Muscle layer of duodenum (tissue), 2 donors: Measurements from ENCODE around the gene NBPF1.
"Not testable (repeated sequence)": the region's sequence is repeated elsewhere in the genome, so short reads cannot be mapped to it uniquely, and the experiment has no call there.

Experiments used
- H3K27ac ChIP-seq: one replicate; pipeline ENCODE4 v1.7.0; 2013; ENCODE audit warnings: mild to moderate bottlenecking, low read length
- H3K27me3 ChIP-seq: one replicate; pipeline ENCODE4 v1.7.0; 2013; ENCODE audit warnings: low read depth, mild to moderate bottlenecking, control low read depth, low read length
- H3K36me3 ChIP-seq, 2 donors: one replicate each; pipeline ENCODE4 v1.7.0; 2013; ENCODE audit warnings: low read length in 2 of 2, control low read depth in 1 of 2, mild to moderate bottlenecking in 1 of 2; ENCODE audit not compliant: insufficient read depth in 2 of 2, control insufficient read depth in 1 of 2
- H3K4me1 ChIP-seq, 2 donors: one replicate each; pipeline ENCODE4 v1.7.0; 2013; ENCODE audit warnings: low read length in 2 of 2, mild to moderate bottlenecking in 2 of 2, control low read depth in 1 of 2, moderate library complexity in 1 of 2; ENCODE audit not compliant: insufficient read depth in 2 of 2, control insufficient read depth in 1 of 2
- H3K4me3 ChIP-seq, 2 donors: one replicate each; pipeline ENCODE4 v1.7.0; 2013; ENCODE audit warnings: low read length in 2 of 2, low read depth in 1 of 2, mild to moderate bottlenecking in 1 of 2
- H3K9me3 ChIP-seq, 2 donors: one replicate each; pipeline ENCODE4 v1.7.0; 2013; ENCODE audit warnings: low read length in 2 of 2, control low read depth in 1 of 2, mild to moderate bottlenecking in 1 of 2; ENCODE audit not compliant: control insufficient read depth in 1 of 2
- donor health status: healthy.

The NBPF1 gene

GRCh38 chr1:16521679-16522078 lies 91.7 kb downstream of the NBPF1 start:
- H3K27ac ChIP-seq, H3K4me3 ChIP-seq, H3K4me1 ChIP-seq, H3K9me3 ChIP-seq, H3K36me3 ChIP-seq, H3K27me3 ChIP-seq: not testable (repeated sequence)

GRCh38 chr1:16521288-16521583 lies 92.1 kb downstream of the NBPF1 start:
- Histone ChIP-seq H3K9me3 (no peaks in the 10 kb centered on the region), H3K27ac (no peak overlapping the region), H3K27me3 (no peaks in the 10 kb centered on the region), H3K36me3 (no peaks in the 10 kb centered on the region), H3K4me3 (no peak overlapping the region), H3K4me1 (no peaks in the 10 kb centered on the region)

GRCh38 chr1:16520435-16521287 lies 92.7 kb downstream of the NBPF1 start:
- H3K9me3 ChIP-seq, H3K4me3 ChIP-seq, H3K36me3 ChIP-seq, H3K27ac ChIP-seq, H3K4me1 ChIP-seq, H3K27me3 ChIP-seq: not testable (repeated sequence)

GRCh38 chr1:16519255-16519951 lies 94.0 kb downstream of the NBPF1 start:
- not testable (repeated sequence) for H3K27ac ChIP-seq, H3K9me3 ChIP-seq, H3K27me3 ChIP-seq, H3K4me1 ChIP-seq, H3K36me3 ChIP-seq, H3K4me3 ChIP-seq

DNA sequence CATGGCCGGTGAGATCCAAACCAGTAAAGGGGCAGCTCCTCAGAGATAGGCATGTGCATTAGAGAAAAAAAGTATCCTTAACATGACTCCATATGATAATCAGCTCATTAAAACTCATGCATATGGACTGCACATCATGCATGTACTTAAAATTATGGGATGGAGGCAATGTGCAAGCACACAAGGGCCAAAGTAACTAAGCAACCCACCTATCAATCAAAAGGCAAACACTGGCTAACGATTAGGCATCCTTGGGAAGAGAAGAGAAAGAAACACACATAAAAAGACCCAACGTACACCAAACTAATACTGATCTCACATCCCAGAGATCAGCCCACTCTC lies 94.5 kb downstream of the NBPF1 start:
- not testable (repeated sequence) for H3K9me3 ChIP-seq, H3K4me1 ChIP-seq

DNA sequence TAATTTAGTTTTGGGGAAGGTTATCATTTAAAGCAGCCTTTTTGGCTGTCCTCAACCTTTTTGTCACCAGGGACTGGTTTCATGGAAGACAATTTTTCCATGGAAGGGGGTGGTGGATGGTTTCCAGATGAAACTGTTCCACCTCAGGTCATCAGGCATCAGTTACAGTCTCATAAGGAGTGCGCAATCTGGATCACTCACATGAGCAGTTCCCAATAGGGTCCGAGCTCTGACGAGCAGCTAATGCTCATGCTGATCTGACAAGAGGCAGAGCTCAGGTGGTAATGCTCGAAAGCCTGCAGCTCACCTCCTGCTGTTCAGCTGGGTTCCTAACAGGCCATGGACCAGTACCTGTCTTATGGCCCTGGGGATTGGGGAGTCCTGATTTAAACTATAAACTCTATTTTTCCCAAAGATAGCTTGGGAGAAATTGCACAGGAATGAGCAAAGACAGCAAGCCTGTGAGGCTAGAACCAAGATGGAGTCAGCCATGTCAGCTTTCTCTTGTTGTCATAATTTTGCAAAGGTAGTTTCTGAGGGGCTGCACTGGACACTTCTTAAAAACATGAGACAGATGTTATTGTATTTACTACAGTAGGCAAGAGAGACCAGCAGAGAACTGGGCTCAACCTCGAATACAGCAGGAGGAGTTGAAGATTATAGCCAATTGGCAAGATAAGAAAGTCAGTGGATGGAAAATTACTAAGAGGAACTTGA lies 96.5 kb downstream of the NBPF1 start:
- not testable (repeated sequence) for H3K4me3 ChIP-seq, H3K27ac ChIP-seq, H3K4me1 ChIP-seq, H3K27me3 ChIP-seq, H3K9me3 ChIP-seq, H3K36me3 ChIP-seq

More for the DNA sequence above, 94.5 kb downstream of the NBPF1 start:
- not testable (repeated sequence) for H3K27me3 ChIP-seq, H3K27ac ChIP-seq, H3K36me3 ChIP-seq, H3K4me3 ChIP-seq

DNA sequence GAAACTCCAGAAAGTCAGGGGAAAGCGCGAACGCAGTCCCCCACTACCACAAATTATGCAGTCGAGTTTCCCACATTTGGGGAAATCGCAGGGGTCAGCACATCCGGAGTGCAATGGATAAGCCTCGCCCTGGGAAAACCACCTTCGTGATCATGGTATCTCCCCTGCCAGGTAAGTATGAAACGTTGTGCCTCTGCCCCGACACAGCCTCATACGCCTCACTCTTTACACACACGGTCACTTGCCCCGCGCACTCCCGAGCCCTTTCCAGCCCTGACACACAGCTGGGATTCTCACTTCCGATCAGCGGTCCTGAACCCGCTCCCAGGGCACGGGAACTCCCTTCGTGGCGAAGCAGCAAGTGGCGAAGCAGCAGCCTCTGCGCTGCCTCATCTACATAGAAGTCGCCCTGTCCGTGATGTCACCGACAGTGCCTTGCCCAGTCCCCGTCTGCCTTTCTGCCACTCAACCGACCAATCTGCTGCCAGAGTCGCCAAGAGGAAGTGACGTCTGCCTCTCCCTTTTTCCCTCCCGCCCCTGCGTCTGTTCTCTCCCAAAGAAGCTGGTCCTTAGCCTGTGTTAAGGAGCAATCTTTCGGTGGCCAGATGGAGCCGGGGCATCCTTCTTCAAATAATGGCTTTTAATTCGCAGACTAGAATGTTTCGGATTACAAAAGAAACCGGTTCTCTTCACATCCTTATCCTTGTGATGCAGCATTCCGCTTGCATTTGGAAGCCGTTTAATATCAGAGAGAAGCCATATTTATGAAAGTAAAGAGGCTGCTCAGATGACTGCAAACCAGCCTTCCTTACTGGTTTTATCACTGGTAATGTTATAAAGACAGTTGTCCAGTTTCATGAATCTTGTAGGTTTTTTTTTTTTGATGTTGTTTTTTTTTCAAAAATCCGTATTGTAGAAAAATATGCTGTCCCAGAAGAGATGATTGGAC lies 99.0 kb downstream of the NBPF1 start, which contains the start of gene RNU1-1:
Gene RNU1-1, minus strand, starts transcription at position 179 of the 949 bp plus-strand sequence.
- peak within 1 kb of the TSS in 1 of 2 donors; percentile 42 for H3K4me3 ChIP-seq
- H3K9me3 ChIP-seq, H3K4me1 ChIP-seq, H3K36me3 ChIP-seq, H3K27me3 ChIP-seq: not testable (repeated sequence)
- H3K27ac ChIP-seq = peak within 1 kb of the TSS; percentile 74

DNA sequence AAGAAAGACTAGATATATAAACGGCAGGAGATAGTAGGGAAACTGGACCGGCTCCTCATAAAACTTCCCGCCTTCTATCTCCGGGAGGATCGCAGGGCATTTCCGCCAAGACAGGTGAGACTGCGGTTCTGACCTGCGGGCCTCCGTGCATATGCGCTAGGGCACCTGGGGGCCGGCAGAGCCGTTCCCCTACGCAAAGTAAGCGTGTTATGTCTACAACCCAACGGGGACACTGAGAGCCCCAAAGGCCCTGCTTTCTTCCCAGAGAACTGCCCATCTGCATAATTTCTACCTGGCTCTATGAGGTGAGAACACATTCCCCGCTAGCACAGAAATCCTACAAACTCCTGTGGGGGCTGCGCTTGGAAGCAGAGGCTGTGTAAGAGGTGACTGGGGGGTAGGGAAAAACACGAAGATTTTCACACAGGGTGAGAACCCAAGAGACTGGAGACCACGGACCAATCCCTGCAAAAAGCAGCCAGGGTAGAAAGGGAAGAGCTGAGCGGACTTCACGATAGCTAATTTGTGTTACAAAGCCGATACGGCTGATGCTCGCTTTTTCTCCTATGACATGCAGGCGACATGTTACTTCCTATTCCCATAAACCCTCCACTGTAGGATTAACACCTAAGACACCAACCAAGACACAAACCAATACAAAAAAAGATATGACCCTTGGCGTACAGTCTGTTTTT lies 99.8 kb downstream of the NBPF1 start:
- H3K27me3 ChIP-seq, H3K4me1 ChIP-seq, H3K36me3 ChIP-seq, H3K27ac ChIP-seq, H3K9me3 ChIP-seq, H3K4me3 ChIP-seq: not testable (repeated sequence)

DNA sequence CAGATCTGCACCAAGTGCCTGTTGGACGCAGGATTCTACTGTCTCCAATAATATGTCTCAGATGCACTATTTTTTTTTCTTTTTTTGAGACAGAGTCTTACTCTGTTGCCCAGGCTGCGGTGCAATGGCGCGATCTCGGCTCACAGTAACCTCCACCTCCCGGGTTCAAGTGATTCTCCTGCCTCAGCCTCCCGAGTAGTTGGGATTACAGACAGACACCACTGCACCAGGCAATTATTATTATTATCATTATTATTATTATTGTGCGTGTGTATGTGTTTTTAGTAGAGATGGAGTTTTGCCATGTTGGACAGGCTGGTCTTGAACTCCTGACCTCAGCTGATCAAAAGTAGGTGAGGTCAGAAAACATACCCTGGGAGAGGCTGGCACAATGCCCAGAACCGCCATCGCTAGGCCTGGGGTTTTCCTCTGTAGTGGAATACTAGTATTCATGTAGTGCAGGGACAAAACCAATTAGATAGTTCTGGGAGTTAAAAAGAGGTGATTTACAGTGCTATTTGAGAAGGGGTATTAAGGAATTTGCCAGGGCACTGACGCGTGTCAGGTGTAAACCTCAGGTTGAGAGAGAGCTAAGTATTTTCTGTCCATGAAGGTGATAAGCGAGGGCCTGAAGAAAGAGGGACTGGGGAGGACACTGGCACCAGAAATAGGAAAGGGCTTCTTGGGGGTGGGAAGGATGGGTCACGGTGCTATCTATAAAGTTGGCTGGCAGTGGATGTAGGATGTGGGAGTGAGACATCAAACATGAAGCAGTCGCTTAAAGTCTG lies 100.5 kb downstream of the NBPF1 start:
- not testable (repeated sequence) for H3K27ac ChIP-seq, H3K27me3 ChIP-seq, H3K4me3 ChIP-seq, H3K36me3 ChIP-seq, H3K9me3 ChIP-seq, H3K4me1 ChIP-seq
